Suprapubic skin (tissue), 4 donors: ENCODE measurements around the gene BDH1. TPM values are rescaled to one million over a fixed set of nuclear protein-coding genes. Genes with fewer than 3 reads are reported as not detected.

Experiments used
- DNase-seq, 2 donors: peaks; one replicate each; pipeline ENCODE4 v3.0.0-alpha.2; 2019; ENCODE audit warnings: low spot score in 2 of 2
- H3K27ac ChIP-seq: fragments of 200-600 bp; sonication (generic); one replicate; pipeline ENCODE4 v1.5.1; 2019
- H3K27me3 ChIP-seq: fragments of 200-600 bp; sonication (generic); one replicate; pipeline ENCODE4 v1.5.1; 2019
- H3K36me3 ChIP-seq: fragments of 200-600 bp; sonication (generic); one replicate; pipeline ENCODE4 v1.5.1; 2019
- H3K4me1 ChIP-seq: fragments of 200-600 bp; sonication (generic); one replicate; pipeline ENCODE4 v1.5.1; 2019
- H3K4me3 ChIP-seq: fragments of 200-600 bp; sonication (generic); one replicate; pipeline ENCODE4 v1.5.1; 2019; ENCODE audit warnings: mild to moderate bottlenecking
- H3K9me3 ChIP-seq: fragments of 200-600 bp; sonication (generic); one replicate; pipeline ENCODE4 v1.5.1; 2019
- EP300 ChIP-seq: sonication (generic); formaldehyde crosslinking; IDR thresholded peaks from one replicate; pipeline ENCODE4 v1.6.1; 2017; ENCODE audit warnings: antibody characterized with exemption
- POLR2A ChIP-seq, 2 donors: fragments of 450-650 bp; IDR thresholded peaks; one replicate each; pipeline ENCODE4 v1.6.1; 2017; ENCODE audit warnings: antibody characterized with exemption in 2 of 2, mild to moderate bottlenecking in 2 of 2, moderate library complexity in 2 of 2
- POLR2AphosphoS5 ChIP-seq, 3 donors: sonication (generic); formaldehyde crosslinking; IDR thresholded peaks; one replicate each; pipeline ENCODE4 v1.6.1; 2017; ENCODE audit warnings: antibody characterized with exemption in 3 of 3
- whole genome bisulfite sequencing: methylation state at CpG from one replicate; pipeline ENCODE4 v1.1.5; 2018; 5-methylcytosine and 5-hydroxymethylcytosine counted together
- total RNA-seq, 4 donors: library from RNA; depleted of rRNA; stranded (reverse); fragments of >200 nt; gene quantifications; one replicate each; pipeline ENCODE4 v1.1.0, GENCODE V29; 2016
- TF ChIP-seq, protein P1 (sequence below), 2 donors: fragments of 200-600 bp in 1 of 2; fragments of 450-650 bp in 1 of 2; sonication (generic) in 1 of 2; IDR thresholded peaks; one replicate each; pipeline ENCODE4 v1.5.1; 2016 to 2019; ENCODE audit warnings: antibody characterized with exemption in 2 of 2, mild to moderate bottlenecking in 1 of 2, moderate library complexity in 1 of 2

BDH1 gene
- total RNA-seq, 4 donors from 2014 or later, result 40.7 to 70.7 (median 43.1) TPM

DNA sequence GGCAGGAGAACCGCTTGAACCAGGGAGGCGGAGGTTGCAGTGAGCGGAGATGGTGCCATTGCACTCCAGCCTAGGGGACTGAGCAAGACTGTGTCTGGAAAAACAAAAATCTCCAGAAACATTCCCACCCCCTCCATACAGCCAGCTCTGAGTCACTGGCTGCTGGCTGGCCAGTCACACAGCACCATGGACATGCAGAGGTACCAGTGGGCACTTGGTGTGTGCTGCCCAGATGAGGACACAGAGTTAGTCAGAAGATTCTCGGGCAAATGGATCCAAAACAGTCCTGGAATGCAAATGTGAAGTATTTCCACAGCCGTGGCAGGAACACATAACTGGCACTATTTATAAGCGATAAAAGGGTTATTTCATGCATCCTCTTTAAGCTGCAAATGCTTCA lies 44.6 kb downstream of the BDH1 start:
- no peaks in the 10 kb centered on the region for H3K27me3 ChIP-seq
- no peak overlapping the region for H3K27ac ChIP-seq
- DNase-seq, result no peak
- no peaks in the 10 kb centered on the region for H3K9me3 ChIP-seq
- no peak overlapping the region for H3K4me3 ChIP-seq
- peaks cover 7% of the 10 kb centered on the region for H3K36me3 ChIP-seq
- WGBS, result 95% methylated on average over 6 of the region's 6 CpGs
- peaks cover 43% of the 10 kb centered on the region for H3K4me1 ChIP-seq
- TF ChIP-seq, protein P1, sequence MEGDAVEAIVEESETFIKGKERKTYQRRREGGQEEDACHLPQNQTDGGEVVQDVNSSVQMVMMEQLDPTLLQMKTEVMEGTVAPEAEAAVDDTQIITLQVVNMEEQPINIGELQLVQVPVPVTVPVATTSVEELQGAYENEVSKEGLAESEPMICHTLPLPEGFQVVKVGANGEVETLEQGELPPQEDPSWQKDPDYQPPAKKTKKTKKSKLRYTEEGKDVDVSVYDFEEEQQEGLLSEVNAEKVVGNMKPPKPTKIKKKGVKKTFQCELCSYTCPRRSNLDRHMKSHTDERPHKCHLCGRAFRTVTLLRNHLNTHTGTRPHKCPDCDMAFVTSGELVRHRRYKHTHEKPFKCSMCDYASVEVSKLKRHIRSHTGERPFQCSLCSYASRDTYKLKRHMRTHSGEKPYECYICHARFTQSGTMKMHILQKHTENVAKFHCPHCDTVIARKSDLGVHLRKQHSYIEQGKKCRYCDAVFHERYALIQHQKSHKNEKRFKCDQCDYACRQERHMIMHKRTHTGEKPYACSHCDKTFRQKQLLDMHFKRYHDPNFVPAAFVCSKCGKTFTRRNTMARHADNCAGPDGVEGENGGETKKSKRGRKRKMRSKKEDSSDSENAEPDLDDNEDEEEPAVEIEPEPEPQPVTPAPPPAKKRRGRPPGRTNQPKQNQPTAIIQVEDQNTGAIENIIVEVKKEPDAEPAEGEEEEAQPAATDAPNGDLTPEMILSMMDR (IDR thresholded peaks at IDR 0.05), result no peak
- TF ChIP-seq POLR2AphosphoS5 (IDR thresholded peaks at IDR 0.05) (no peak), EP300 (no peak), POLR2A (IDR thresholded peaks at IDR 0.05) (no peak)

DNA sequence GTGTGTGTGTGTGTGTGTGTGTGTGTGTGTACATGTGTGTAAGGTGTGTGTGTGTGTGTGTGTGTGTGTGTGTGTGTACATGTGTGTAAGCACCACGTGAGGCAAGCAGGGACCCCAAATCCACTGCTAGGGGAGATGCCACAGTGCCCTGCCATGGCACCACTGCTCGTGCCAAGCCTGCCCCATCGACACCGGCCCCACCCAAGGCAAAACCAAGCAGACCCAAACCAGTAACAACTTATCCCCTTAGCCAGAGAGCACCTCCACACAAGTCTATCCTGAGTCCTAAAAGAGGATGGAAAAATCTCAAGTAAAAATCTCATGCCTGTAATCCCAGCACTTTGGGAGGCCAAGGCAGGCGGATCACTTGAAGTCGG lies 45.1 kb downstream of the BDH1 start:
- Histone ChIP-seq H3K4me1 (peaks cover 44% of the 10 kb centered on the region), H3K27ac (no peak overlapping the region), H3K36me3 (peaks cover 7% of the 10 kb centered on the region), H3K4me3 (no peak overlapping the region), H3K9me3 (no peaks in the 10 kb centered on the region), H3K27me3 (no peaks in the 10 kb centered on the region)
- no peak for DNase-seq
- TF ChIP-seq, protein P1 (IDR thresholded peaks at IDR 0.05), result no peak
- TF ChIP-seq POLR2AphosphoS5 (IDR thresholded peaks at IDR 0.05) (no peak), EP300 (no peak), POLR2A (IDR thresholded peaks at IDR 0.05) (no peak)
- 68% methylated on average over 5 of the region's 6 CpGs for WGBS

DNA sequence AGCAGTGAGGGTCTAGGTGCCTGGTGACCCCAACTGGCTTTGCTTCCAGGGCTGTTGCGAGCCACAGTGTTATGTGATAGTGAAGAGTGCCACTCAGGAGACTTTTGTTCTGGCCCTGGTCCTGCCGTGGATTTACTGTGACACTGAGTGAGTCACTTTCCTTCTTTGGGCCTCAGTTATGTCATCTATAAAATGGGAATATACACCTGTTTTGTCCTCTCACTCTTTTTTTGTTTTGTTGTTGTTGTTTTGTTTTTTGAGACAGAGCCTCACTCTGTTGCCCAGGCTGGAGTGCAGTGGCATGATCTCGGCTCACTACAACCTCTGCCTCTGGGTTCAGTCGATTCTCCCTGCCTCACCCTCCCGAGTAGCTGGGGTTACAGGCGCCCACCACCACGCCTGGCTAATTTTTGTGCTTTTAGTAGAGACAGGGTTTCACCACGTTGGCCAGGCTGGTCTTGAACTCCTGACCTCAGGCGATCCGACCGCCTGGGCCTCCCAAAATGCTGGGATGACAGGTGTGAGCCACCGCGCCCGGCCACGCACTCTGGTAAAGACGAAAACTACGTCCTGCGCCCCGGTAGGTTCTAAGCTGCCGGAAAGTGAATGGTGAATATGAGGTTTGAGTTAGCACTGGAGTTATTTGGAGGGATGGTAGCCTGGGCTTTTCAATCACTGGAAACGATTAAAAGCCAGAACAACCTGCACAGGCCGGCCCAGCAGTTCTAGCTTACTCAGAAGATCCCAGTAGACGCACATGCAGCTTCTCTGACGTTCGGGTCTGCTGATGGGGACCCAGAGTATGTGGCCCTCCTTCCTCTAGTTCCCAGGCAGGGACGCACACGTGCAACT lies 46.6 kb downstream of the BDH1 start:
- 91% methylated on average over 25 of the region's 27 CpGs for WGBS
- Histone ChIP-seq H3K9me3 (no peaks in the 10 kb centered on the region), H3K4me1 (peaks cover 44% of the 10 kb centered on the region), H3K4me3 (peak overlapping the region; percentile 47), H3K27me3 (no peaks in the 10 kb centered on the region), H3K27ac (no peak overlapping the region), H3K36me3 (peaks cover 7% of the 10 kb centered on the region)
- TF ChIP-seq POLR2A (IDR thresholded peaks at IDR 0.05), result no peak
- DNase-seq, result no peak

DNA sequence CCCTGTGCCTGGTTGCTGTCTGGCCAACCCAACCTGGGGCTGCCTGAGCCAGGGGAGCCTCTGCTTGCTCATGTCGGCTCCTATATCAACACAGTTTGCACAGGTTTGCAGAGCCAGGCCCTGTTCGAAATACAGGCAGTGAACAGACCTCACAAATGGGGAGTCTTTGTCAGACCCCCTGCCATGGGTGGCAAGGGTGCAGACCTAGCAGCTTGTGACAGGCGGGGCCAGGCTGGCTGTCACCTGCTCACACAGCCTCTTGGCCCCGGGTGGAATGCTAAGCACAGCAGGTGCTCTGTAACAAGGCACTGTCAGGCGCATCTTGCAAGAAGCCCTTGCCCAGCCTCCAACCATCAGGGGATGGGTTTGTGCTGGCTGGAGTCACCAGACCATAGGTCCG lies 47.3 kb downstream of the BDH1 start:
- Histone ChIP-seq H3K36me3 (peaks cover 7% of the 10 kb centered on the region), H3K27ac (no peak overlapping the region), H3K4me1 (peaks cover 47% of the 10 kb centered on the region), H3K4me3 (no peak overlapping the region), H3K27me3 (no peaks in the 10 kb centered on the region), H3K9me3 (no peaks in the 10 kb centered on the region)
- TF ChIP-seq, protein P1 (IDR thresholded peaks at IDR 0.05), result no peak
- no peak for TF ChIP-seq POLR2AphosphoS5 (IDR thresholded peaks at IDR 0.05)
- no peak for TF ChIP-seq EP300
- WGBS, result 69% methylated on average over 4 of the region's 6 CpGs
- no peak for DNase-seq

DNA sequence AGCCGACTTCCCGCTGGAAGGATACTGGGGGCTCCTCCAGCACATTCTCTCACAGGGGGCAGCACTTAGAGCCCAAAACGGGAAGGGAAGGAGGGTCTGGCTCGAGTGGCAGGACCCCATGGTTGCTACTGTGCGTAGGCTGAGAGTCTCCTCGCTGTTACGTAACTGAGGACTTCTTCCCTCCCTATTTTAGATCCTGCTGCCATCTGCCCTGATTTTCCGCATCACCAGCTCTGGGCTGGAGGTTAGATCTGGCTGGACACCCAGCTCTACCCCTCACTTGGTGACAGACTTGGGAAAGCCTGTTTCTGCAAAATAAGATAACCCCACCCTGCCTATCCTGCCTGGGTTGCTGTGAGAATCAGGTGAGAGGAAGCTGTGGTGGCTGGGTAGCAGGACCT lies 47.7 kb downstream of the BDH1 start:
- no peak overlapping the region for H3K27ac ChIP-seq
- DNase-seq, result no peak
- TF ChIP-seq, protein P1 (IDR thresholded peaks at IDR 0.05), result no peak
- no peak for TF ChIP-seq EP300
- WGBS, result 83% methylated on average over 8 of the region's 8 CpGs
- H3K9me3 ChIP-seq, result no peaks in the 10 kb centered on the region
- peaks cover 7% of the 10 kb centered on the region for H3K36me3 ChIP-seq
- H3K4me3 ChIP-seq, result no peak overlapping the region
- H3K4me1 ChIP-seq, result peaks cover 45% of the 10 kb centered on the region
- H3K27me3 ChIP-seq, result no peaks in the 10 kb centered on the region
